HEK293T (cell line): ENCODE data around the gene TIMP1.

Experiments used
- ARNT ChIP-seq: fragments of 450-650 bp; IDR thresholded peaks from 2 replicates; pipeline ENCODE4 v1.6.1; 2017; ENCODE audit warnings: mild to moderate bottlenecking
- BHLHE40 ChIP-seq: fragments of 450-650 bp; IDR thresholded peaks from 2 replicates; pipeline ENCODE4 v1.6.1; 2016; ENCODE audit warnings: mild to moderate bottlenecking, moderate library complexity, borderline replicate concordance
- HDGF ChIP-seq: fragments of 450-650 bp; IDR thresholded peaks from 2 replicates; pipeline ENCODE4 v1.6.1; 2017; ENCODE audit warnings: antibody characterized with exemption, borderline replicate concordance
- NFRKB ChIP-seq: fragments of 450-650 bp; IDR thresholded peaks from 2 replicates; pipeline ENCODE4 v1.6.1; 2016; ENCODE audit warnings: mild to moderate bottlenecking, moderate library complexity

GRCh38 chrX:47621851-47622250, 39.6 kb downstream of the TIMP1 start:
- TF ChIP-seq ARNT, result no peak
- no peak for TF ChIP-seq NFRKB
- TF ChIP-seq HDGF, result no peak
- no peak for TF ChIP-seq BHLHE40
